GM19240 (cell line): ENCODE results near the gene SIRPA.

Source experiments
- DNase-seq: peaks from one replicate; pipeline ENCODE4 v3.0.0; 2011; ENCODE audit warnings: low spot score; ENCODE audit not compliant: insufficient read length

SIRPA gene

DNA sequence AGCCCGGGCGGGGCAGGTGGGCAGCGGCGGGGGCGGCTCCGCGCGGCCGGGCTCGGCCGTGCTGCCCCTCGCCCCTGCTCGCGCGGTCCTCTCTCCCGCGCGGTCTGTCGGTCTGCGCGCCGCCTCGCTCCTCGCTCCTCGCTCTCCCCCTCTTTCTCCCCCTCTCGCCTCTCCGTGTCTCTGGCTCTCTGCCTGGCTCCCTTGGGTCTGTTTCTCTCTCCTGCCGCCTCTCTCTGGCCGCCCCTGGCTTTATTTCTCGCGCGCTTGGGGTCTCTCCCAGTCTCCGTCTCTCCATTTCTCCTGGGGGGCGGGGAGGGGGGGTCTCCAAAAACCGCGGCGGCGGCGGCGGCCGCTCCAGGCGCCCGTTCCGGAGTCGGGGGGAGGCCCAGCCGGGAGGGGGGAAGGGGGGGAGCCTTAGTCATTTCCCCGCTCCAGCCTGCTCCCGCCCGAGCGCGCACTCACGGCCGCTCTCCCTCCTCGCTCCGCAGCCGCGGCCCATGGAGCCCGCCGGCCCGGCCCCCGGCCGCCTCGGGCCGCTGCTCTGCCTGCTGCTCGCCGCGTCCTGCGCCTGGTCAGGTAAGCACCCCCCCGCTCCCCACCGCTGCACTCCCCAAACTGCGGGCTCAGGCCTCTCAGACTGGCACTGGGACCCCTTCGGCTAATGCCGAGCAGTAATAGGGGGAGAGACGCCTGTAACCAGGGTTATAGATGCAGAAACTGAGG, at the start of gene SIRPA:
Gene SIRPA, plus strand, starts transcription at position 457 of the 723 bp plus-strand sequence. Its CDS starts 41 bp downstream, at position 498.
- DNase-seq = no peak

DNA sequence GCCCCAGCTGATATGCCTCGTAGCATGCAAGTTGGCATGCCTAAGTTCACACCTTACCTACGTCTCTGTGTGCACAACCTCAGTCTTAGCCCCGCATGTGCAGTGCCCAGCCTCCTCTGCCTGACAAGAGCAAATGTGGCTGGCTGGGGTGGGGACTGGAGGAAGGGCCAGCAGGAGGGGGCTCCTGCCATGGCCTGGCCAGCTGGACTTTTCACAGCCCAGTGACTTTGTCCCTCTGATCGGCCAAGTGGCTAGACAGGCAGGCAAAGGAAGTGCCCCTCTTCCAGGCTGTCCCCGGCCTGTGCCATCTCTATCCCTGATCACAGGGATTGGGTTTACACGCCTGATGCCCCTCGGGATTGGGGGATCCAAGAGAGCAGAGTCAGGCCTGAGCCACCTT, 49.5 kb upstream of the SIRPA start:
- DNase-seq = no peak

DNA sequence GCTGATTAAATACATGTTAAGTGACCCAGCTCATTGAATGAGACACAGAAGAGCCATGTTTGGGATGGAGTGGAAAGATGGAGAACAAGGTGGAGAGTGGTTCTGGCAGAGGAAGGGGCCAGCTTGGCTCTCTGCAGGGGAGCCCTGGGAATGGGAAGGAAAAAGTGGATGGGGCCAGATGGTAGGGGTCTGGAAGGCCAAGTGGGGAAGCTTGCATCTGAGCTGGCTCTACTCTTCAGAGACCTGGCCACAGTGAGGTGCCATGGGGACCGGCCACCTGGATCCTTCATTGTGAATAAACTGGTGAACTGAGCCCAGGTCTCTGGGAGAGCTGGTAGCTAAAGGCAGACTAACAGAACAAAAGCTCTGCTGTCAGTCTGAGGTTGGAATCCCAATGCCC, 48.9 kb upstream of the SIRPA start:
- DNase-seq = no peak

DNA sequence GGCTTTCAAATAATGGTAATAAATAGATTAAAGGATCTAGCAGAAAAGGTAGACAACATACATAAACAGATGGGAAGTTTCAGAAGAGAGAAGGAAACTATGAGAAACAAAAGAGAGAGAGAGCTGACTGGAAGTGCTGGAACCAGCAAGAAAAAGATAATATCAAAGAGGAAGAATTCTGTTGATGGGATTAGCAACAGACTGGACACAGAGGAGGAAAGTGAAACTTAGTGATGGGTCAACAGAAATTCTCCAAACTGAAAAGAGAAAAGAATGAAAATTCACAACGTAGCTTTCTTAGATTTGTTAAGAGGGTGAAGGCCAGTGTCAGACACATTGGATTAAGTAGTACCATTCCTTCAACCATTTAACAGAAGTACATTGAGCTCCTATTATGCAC, 48.3 kb upstream of the SIRPA start:
- no peak for DNase-seq

DNA sequence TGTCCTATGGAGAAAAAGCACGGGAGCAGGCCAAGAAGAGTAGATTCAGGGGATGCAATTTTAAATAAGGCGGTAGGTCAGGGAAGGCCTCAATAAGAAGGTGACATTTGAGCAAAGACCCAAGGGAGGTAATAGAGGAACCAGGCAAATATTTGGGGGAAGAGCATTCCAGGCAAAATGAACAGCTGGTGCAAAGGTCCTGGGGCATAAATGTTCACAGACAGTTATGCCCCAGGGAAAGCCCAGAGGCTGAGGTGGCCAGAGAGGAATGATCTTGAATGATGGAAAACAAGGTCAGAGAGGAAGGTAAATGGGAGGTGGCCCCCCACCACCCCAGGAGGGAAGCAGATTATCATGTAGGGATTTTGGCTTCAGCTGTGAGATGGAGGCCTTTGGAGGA, 47.4 kb upstream of the SIRPA start:
- DNase-seq = no peak

DNA sequence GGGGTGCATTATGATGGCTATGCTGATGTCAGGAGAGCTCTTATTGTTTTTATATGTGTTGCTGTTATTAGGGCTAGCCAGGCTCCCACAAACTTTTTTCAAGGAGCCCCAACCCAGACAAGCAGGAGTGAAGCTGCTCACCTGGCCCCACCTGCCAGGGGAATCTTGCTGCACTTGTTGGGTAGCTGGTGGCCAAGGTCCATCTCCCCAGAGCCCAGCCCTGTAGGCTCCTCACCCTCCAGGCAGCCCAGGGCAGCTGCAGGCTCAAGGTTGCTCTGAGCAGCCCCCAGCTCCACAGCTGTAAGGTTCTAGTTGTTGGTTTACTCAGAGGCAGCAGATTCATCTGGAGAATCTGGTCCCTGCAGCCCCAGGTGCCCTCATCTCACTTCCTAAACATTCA, 46.8 kb upstream of the SIRPA start:
- no peak for DNase-seq

DNA sequence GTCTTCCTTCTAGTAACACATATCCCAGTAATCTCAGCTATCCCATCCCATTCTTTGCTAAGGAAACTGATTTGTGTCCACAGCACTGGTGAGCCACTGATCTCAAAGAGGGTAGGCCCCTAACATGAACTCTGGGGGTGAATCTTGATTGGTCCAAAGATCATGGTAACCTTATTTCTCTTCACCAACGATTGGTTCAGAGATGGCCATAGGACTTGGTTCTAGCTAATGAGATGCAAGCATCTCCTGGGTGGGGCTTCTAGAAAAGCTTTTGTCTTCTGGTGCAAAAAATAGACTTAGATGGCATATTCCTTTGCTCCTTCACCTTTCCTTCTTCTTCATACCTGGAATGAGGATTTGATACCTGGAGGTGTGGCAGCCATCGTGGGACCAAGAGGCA, 43.8 kb upstream of the SIRPA start:
- DNase-seq = no peak

DNA sequence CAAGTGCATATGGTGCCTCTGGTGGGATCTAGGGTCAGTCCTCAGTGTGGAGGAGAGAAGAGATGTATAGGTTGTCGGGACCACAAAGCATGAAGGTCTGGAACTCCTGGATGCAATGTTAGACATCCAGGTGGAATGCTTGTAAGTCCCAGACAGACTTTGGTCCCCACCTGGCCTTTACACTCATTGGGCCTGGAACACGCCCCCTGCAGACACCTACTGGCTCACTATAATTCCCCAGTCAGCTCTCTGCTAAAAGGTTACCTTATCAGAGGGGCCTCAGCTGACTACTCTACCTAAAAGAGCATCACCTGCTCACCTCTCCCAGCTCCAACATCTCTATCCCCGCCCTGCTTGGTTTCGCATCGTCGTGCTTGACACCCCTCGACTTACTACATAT, 41.7 kb upstream of the SIRPA start:
- DNase-seq = no peak

DNA sequence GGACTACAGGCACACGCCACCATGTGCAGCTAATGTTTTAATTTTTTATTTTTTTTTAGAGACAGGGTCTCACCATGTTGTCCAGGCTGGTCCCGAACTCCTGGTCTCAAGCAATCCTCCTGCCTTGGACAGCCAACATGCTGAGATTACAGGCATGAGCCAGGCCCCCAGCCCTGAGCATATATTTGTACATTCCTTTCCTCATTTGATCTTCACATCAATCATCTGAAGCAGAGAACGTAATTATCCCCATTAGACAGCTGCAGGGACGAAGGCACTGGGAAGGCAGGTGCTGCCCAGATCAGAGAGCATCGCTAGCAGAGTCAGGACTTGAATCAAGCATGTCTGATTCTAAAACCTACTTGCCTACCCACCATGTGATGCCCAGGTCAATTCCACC, 41.0 kb upstream of the SIRPA start:
- DNase-seq = no peak

DNA sequence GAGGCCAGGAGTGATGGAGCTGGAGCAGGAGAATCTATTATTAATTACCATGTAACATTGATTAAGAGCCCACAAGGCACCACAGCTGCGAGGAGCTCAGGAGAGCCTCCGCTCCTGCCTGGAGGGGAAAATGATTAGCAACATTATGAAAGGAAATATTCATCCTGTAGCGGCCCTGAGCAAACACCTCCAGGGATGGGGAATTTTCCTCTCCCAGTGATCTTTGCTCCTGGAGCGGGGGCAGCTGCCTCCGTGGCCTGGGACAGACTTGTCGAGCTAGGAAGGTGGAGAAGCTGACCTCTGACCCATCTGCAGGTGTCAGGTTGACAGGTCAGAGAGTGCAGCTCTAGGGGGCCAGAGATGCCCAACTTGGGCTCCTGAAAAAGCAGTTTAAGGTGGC, 40.1 kb upstream of the SIRPA start:
- DNase-seq = no peak

DNA sequence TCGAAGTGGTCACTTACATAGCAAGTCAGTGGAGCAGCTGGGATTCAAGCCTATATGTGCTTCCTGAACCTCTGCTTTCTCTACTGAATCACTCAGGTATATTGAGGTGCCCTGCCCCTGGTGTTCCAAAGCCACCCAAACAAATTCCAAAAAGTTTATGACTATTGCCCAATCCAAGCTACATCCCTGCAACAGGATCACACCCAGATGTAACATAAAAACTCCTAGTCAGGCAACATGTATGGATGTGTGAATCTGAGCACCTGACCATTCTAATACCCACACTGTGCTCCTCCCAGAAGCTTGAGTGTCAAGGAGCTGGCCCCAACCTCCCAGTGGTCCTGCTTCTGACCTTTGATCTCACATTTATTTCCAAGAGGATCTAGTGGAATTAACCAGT, 39.5 kb upstream of the SIRPA start:
- no peak for DNase-seq

DNA sequence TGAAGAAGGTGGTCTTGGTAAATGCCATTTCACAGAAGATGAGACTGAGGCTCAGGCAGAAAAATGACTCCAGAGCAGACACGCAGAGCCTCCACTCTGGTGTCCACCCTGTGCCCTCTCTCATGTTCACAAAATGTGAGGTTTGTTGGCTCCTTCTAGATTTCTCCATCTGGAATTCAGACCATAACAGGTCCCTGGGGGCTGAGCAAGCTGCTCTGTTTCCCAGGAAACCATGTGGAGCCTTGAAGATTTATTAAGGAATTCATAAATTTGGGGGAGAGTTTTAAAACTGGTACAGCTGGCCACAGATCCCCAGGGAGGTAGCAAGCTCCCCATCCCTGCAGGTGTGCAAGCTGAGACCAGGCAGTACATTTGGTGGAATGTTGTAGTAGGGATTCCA, 38.8 kb upstream of the SIRPA start:
- DNase-seq = no peak

DNA sequence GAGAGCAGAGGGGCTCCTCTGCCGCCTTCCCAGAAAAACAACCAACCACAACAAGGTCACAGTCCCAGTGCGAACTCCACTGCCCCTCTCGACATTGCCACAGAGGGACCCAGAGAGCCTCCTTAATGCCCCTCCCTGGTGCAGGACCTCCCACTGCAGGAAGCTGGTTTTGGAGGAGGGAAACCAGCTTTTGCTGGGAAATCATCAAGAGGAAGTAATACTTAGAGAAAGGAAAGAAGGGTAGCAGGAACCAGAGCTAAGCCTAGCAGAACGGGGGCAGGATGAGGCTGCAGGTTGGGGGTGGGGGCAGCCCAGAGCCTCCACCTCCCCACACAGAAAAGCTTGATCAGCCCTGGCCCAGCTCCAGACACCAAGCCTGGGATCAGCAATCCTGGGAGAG, 37.7 kb upstream of the SIRPA start:
- no peak for DNase-seq

DNA sequence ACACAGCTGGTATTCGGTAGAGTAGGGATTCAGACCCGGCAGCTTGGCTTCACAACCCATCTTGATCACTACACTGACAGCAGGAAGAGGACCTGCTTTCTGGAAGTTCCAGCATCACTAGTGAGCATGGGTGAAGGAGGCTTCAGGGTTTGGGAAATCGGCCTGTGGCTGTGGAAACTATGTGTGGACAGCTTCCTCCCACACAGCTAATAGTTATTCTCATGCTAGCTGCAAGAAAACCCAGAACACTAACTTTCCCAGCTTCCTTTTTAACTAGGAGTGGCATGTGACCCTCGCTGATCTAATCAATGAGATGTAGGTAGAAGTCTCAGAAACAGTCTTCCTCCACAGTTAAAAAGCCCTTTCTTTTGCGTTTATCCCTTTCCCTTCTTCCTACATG, 36.3 kb upstream of the SIRPA start:
- no peak for DNase-seq

DNA sequence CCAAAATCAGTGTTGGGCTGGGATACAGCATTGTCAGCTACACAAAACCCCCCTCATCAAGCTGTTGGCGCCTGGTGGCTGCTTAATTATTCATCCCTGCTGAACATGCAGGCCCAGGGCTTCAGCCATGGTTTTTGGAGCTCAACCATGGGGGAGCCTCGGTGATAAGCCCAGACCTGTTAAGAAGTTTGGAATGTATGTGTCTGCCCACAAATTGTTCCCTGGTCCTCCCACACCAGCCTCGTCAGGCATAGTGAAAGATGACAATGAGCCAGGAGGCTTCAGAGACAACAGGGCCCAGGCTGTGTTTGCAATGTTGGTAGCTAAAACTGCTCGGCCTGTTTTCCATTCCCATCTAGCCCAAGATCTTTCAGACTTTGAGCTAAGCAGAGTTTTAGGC, 34.8 kb upstream of the SIRPA start:
- DNase-seq = no peak

DNA sequence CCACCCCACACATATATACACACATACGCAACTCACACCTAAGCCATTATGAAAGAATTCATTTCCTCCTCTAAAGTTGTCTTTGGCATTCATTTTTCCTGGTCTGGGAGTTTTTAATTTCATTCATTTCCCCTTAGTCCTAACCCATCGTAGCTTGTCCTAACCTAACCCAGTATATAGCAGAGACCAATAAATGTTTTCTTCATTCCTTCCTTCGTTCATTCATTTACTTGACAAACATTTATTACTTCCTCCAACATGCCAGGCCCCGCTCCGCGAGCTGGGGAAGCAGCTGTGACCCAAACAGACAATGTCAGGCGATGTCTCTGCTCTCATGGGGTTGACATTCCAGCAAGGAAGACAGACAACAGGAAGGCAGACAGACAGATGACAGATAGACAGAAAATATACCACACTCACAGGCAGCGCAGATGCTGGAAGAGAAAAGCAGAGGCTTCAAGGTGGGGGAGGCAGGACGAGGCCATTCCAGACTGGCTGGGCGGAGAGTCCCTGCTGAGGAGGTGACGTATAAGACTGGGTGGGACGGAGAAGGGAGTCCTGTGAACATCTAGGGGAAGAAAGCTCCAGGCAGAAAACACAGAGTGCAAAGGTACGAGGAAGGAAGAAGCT, 33.7 kb upstream of the SIRPA start:
- no peak for DNase-seq

DNA sequence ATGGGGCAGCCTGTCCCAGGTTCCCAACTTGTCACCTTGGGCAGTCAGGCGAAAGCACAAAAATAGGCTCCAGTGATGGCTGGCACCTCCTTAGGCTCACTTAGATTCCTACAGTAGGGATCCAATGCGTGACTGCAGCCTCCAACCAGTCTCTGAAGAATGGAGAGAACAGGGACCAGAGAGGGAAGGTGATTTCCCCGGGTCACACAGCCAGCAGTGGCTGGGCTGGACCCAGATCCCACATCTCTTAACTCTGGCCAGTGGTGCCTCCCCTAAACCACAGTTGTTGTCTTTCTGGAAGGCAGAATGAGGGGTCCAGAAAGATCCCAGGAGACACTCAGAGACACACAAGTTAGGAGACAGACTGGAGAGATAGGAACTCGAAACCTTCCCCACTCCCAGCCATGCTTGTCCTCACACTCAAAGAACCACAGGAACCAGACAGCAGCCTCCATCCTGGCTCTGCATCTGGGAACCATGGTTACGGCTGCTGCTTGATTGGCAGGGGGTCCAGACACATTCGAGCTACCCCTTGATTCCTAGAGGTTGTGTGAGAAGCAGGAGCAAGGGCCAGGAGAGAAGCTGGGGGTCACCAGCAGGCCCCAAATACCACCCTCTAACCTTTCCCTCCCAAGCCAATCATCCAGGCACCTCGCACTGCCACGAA, 33.1 kb upstream of the SIRPA start:
- DNase-seq = no peak

DNA sequence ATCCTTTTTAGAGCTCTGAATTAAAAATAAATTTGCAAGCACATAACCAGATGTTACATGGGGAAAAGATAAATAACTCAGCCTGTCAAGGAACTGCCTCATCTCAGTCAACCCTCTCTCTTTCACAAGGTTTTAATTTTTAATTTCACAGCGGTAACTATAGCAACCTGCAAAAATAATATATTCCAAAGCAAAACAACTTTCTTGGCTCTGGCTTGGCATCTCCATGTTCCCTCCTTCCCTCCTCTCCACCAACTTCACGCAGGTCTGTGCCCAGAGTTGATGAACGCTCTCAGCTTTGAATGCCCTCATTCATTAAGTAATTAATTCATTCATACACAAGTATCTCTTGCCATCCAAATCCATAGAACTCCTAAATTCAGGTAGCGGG, 32.5 kb upstream of the SIRPA start:
- no peak for DNase-seq

DNA sequence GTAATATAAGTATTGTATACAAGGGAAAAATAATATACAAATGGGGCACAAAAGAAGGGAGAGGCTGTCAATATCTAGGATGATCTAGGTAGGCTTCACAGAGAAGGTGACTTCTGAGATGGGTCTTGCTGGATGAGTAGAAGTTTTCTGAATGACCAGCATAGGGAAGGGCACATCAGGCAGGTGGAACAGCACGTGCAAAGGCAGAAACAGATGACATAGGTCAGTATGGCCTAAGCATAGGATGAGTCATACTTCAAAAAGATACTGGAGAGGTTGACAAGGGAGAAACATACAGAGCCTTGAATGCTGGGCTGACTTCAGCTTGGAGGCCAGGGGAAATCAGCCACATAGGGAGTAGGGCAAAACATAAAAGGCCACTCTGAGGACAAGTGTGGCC, 31.9 kb upstream of the SIRPA start:
- DNase-seq = no peak

DNA sequence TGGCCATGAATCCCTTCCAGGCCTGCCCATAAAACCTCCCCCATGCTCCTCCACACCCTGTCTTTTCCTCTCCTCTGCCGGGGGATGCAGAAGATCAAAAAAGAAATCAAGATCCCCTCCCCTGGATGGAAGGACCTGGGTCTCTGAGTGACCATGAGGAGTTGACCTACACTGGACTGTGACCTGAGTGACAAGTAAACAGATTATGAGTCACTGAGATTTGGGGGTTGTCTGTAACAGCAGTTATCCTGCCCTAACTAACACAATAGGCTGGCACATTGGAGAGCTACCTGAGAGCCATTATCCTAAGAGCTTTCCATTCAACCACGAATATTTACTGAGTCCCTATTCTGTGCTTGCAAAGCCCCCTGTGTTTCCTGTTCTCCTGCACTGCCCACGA, 28.4 kb upstream of the SIRPA start:
- DNase-seq = no peak

DNA sequence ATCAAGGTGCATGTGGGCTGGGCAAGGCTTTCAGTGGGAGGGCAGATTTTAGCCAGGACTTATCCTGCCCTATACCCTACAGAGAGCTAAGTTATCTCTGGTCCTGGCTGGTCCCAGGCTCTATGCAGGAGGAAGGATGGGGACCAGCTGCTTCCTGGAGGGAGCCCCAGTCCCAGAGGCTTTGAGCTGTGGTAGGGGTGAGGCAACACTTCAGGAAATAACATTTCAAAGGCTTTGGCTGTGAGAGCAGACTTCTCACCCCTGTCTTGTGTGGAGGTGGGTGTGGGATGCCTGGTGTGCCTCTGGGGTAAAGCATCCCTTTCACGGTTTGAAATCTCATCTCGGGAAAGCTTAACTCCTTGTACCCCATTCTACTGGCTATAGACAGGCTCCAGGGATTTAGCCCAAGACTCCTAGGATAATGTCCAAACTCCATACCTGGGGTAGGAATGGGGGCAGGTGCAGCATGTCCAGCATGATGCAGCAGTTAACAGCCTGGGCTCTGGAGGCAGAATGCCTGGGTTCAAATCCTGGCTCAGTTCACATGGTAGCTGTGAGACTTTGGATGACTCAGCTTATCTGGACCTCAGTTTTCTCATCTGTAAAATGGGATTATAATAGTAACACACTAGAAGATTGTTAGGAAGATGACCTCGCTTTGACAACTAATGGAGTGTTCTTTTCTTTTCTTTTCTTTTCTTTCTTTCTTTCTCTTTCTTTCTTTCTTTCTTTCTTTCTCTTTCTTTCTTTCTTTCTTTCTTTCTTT, 27.5 kb upstream of the SIRPA start:
- DNase-seq = no peak

DNA sequence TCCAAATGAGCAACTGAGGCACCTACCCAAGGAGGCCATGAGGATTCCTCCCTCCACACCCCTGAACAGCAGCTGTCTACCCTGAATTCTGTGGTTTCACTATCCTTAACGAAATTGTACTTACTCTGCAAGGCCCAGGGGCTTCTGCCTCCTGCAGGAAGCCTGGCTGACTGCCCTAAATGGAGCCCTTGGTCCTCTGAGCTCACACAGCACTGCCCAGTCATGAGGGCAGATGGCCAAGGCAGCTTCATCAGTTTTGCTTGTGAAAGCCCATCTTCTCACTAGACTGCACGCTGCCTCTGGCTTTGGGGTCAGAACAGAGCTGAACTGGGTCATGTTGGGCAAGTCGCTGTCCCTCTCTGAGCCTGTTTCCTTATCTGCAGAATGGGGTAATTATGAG, 26.4 kb upstream of the SIRPA start:
- DNase-seq = no peak
